Measurements from ENCODE around the gene CNGB1.

DNA sequence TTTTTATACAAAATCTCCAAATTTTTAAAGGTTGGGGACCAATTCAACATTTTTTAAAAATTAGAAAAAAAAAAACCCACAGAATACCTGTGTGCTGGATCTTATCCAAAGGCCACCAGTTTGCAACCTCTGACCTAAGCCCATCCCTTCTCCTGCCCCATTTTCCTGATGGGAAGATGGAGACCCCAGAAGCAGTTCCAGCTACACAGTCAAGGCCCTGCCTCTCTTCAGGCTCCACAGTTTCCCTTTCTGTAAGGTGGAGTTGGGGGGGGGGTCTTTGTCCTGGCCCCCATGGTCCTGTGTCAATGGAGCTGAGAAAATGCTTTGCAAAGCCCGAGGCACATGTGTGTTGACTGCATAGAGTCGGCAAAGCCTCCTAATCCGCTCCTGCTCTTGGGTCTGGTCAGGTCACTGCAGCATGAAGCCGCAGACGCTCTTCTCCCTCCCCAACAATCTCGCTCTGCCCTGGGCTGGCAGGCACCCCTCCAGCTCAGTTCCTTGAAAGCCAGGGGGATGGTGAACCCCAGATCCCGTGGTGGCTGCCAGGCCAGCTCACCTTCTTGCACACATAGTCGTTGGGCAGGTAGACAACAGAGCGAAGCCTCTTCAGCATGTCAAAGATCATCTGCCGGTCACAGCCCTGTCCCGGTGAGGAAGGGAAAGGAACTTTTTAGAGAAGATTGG is 70.0 kb downstream of the CNGB1 start:
- TF ChIP-seq FOXP1 (CRISPR knock-in tag; IDR thresholded peaks at IDR 0.05; ENCODE audit: borderline replicate concordance) (no peak), ATF3 (CRISPR knock-in tag; conservative IDR thresholded peaks at IDR 0.05) (no peak), NFE2L1 (CRISPR knock-in tag; IDR thresholded peaks at IDR 0.05) (no peak), CREB1 (CRISPR knock-in tag; IDR thresholded peaks at IDR 0.05) (no peak), ZBTB43 (CRISPR knock-in tag; IDR thresholded peaks at IDR 0.05) (no peak), CREM (CRISPR knock-in tag; IDR thresholded peaks at IDR 0.05) (no peak), MAX (CRISPR knock-in tag; IDR thresholded peaks at IDR 0.05) (no peak), NFYB (CRISPR knock-in tag; conservative IDR thresholded peaks at IDR 0.05; ENCODE audit: low read depth) (no peak), ESRRA (CRISPR knock-in tag; IDR thresholded peaks at IDR 0.05; ENCODE audit: borderline replicate concordance) (no peak)
- TF ChIP-seq, protein P1, sequence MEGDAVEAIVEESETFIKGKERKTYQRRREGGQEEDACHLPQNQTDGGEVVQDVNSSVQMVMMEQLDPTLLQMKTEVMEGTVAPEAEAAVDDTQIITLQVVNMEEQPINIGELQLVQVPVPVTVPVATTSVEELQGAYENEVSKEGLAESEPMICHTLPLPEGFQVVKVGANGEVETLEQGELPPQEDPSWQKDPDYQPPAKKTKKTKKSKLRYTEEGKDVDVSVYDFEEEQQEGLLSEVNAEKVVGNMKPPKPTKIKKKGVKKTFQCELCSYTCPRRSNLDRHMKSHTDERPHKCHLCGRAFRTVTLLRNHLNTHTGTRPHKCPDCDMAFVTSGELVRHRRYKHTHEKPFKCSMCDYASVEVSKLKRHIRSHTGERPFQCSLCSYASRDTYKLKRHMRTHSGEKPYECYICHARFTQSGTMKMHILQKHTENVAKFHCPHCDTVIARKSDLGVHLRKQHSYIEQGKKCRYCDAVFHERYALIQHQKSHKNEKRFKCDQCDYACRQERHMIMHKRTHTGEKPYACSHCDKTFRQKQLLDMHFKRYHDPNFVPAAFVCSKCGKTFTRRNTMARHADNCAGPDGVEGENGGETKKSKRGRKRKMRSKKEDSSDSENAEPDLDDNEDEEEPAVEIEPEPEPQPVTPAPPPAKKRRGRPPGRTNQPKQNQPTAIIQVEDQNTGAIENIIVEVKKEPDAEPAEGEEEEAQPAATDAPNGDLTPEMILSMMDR (IDR thresholded peaks at IDR 0.05), result no peak
- TF ChIP-seq, protein P2, sequence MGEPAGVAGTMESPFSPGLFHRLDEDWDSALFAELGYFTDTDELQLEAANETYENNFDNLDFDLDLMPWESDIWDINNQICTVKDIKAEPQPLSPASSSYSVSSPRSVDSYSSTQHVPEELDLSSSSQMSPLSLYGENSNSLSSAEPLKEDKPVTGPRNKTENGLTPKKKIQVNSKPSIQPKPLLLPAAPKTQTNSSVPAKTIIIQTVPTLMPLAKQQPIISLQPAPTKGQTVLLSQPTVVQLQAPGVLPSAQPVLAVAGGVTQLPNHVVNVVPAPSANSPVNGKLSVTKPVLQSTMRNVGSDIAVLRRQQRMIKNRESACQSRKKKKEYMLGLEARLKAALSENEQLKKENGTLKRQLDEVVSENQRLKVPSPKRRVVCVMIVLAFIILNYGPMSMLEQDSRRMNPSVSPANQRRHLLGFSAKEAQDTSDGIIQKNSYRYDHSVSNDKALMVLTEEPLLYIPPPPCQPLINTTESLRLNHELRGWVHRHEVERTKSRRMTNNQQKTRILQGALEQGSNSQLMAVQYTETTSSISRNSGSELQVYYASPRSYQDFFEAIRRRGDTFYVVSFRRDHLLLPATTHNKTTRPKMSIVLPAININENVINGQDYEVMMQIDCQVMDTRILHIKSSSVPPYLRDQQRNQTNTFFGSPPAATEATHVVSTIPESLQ (CRISPR knock-in tag; IDR thresholded peaks at IDR 0.05), result no peak

All from WTC11 (cell line).